ENCODE results near the gene HTT-AS.

Gene HTT-AS

GRCh38 chr4:3115637-3116270, 41.4 kb upstream of the HTT-AS start:
- no peak overlapping the region for H2BK15ac ChIP-seq (ENCODE audit: low read length)
- DNase-seq (ENCODE audit: low spot score) = no peak
- no peaks in the 10 kb centered on the region for H3K4me1 ChIP-seq (ENCODE audit: control insufficient read depth in 2 of 2, insufficient read depth in 1 of 2, low read depth in 1 of 2, low read length in 2 of 2)
- H3K14ac ChIP-seq (ENCODE audit: low read length) = no peak overlapping the region
- no peak overlapping the region for H3K4me3 ChIP-seq (ENCODE audit: low read length in 2 of 2)
- no peaks in the 10 kb centered on the region for H3K27me3 ChIP-seq (ENCODE audit: control insufficient read depth in 3 of 3, insufficient read depth in 3 of 3, low read depth in 1 of 3, low read length in 3 of 3)
- peaks cover 0 to 4% of the 10 kb centered on the region in 2 donors for H3K9me3 ChIP-seq (replicated peaks in 1 of 2; ENCODE audit: control insufficient read depth in 2 of 2, insufficient read depth in 1 of 2, low read depth in 1 of 2, low read length in 2 of 2)
- H3K79me1 ChIP-seq (ENCODE audit: low read depth, low read length) = peaks cover 2% of the 10 kb centered on the region
- H3K23ac ChIP-seq (ENCODE audit: low read depth, low read length, poor library complexity) = no peak overlapping the region
- H4K8ac ChIP-seq (ENCODE audit: low read depth, low read length) = no peak overlapping the region
- WGBS, 2 donors (ENCODE audit: extremely low coverage in 2 of 2, insufficient read length in 2 of 2, insufficient replicate concordance in 1 of 2) = no CpG with 5 or more reads among the region's 15 CpGs
- H3K9ac ChIP-seq (ENCODE audit: low read depth, low read length, poor library complexity) = no peak overlapping the region
- no peak overlapping the region for H2AK5ac ChIP-seq (ENCODE audit: low read depth, low read length)
- no peak overlapping the region for H3K4ac ChIP-seq (ENCODE audit: low read length)
- no peak overlapping the region for H2AFZ ChIP-seq (ENCODE audit: low read length)
- no peak overlapping the region for H3K27ac ChIP-seq (replicated peaks; ENCODE audit: low read length)
- H3K18ac ChIP-seq (ENCODE audit: low read length) = no peak overlapping the region
- H3K36me3 ChIP-seq (replicated peaks in 1 of 2; ENCODE audit: control insufficient read depth in 2 of 2, insufficient read depth in 2 of 2, low read length in 2 of 2) = peaks cover 35 to 95% of the 10 kb centered on the region in 2 donors
- no peak overlapping the region for H2BK5ac ChIP-seq (ENCODE audit: low read length)
- H2BK120ac ChIP-seq (ENCODE audit: low read depth, low read length) = no peak overlapping the region
- H3K4me2 ChIP-seq (ENCODE audit: insufficient read depth, low read length, poor library complexity, severe bottlenecking) = no peak overlapping the region
- H4K91ac ChIP-seq (ENCODE audit: low read depth, low read length, poor library complexity) = no peak overlapping the region
- no peak overlapping the region for H2BK12ac ChIP-seq (ENCODE audit: low read length)

- H3K36me3 ChIP-seq (replicated peaks in 1 of 2; ENCODE audit: control insufficient read depth in 2 of 2, insufficient read depth in 2 of 2, low read length in 2 of 2) = peaks cover 30 to 95% of the 10 kb centered on the region in 2 donors
- no peak for DNase-seq (ENCODE audit: low spot score)
- no peaks in the 10 kb centered on the region for H3K4me1 ChIP-seq (ENCODE audit: control insufficient read depth in 2 of 2, insufficient read depth in 1 of 2, low read depth in 1 of 2, low read length in 2 of 2)
- H2BK120ac ChIP-seq (ENCODE audit: low read depth, low read length) = no peak overlapping the region
- H3K27me3 ChIP-seq (ENCODE audit: control insufficient read depth in 3 of 3, insufficient read depth in 3 of 3, low read depth in 1 of 3, low read length in 3 of 3) = no peaks in the 10 kb centered on the region
- no peak overlapping the region for H2AFZ ChIP-seq (ENCODE audit: low read length)
- H2BK15ac ChIP-seq (ENCODE audit: low read length) = no peak overlapping the region
- H2AK5ac ChIP-seq (ENCODE audit: low read depth, low read length) = no peak overlapping the region
- no peaks in the 10 kb centered on the region for H3K9me3 ChIP-seq (replicated peaks in 1 of 2; ENCODE audit: control insufficient read depth in 2 of 2, insufficient read depth in 1 of 2, low read depth in 1 of 2, low read length in 2 of 2)
- H4K91ac ChIP-seq (ENCODE audit: low read depth, low read length, poor library complexity) = no peak overlapping the region
- H3K9ac ChIP-seq (ENCODE audit: low read depth, low read length, poor library complexity) = no peak overlapping the region
- no peaks in the 10 kb centered on the region for H3K79me1 ChIP-seq (ENCODE audit: low read depth, low read length)
- H2BK5ac ChIP-seq (ENCODE audit: low read length) = no peak overlapping the region
- no peak overlapping the region for H3K4me3 ChIP-seq (ENCODE audit: low read length in 2 of 2)
- no peak overlapping the region for H3K4ac ChIP-seq (ENCODE audit: low read length)
- H2BK12ac ChIP-seq (ENCODE audit: low read length) = no peak overlapping the region
- no CpG with 5 or more reads among the region's 6 CpGs for WGBS, 2 donors (ENCODE audit: extremely low coverage in 2 of 2, insufficient read length in 2 of 2, insufficient replicate concordance in 1 of 2)
- H3K23ac ChIP-seq (ENCODE audit: low read depth, low read length, poor library complexity) = no peak overlapping the region
- H3K4me2 ChIP-seq (ENCODE audit: insufficient read depth, low read length, poor library complexity, severe bottlenecking) = no peak overlapping the region
- H3K27ac ChIP-seq (replicated peaks; ENCODE audit: low read length) = no peak overlapping the region
- no peak overlapping the region for H3K14ac ChIP-seq (ENCODE audit: low read length)
- no peak overlapping the region for H4K8ac ChIP-seq (ENCODE audit: low read depth, low read length)
- no peak overlapping the region for H3K18ac ChIP-seq (ENCODE audit: low read length)
Measured at GRCh38 chr4:3114377-3114776, 40.0 kb upstream of the HTT-AS start.

DNA sequence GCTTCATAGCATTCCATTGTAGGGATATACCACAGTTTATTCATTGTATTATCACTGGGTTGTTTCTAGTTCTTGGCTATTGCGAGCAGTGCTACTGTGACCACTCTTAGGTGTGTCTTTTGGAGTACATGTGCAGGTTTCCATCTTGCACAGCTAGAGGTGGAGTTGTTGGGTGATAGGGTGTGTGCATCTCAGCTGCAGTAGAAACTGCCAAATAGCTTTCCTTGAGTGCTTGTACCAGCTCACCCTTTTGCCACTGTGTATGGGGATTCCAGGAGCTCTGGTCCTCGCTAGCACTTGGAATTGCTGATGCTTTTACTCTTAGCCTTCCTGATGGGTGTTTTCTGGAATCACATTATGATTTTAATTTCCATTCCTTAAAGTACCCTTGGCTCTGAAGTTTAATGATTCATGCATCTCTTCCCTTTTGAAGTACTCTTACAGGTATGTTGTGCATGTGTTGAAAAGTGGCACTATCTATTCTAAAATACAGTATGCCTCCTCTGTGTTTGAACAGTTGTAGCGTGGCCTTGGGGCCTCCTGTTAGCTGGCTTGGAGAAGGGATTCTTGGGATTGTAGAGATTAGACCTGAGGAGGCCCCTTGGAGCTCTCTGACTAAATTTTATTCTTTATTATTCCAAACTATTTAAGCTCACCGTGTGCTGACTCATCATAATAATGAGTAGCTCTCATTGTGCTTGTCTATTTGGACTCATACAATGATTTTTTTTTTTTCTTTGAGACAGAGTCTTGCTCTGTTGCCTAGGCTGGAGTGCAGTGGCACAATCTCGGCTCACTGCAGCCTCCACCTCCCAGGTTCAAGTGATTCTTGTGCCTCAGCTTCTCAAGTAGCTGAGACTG, 38.5 kb upstream of the HTT-AS start:
- H4K8ac ChIP-seq (ENCODE audit: low read depth, low read length) = no peak overlapping the region
- no peak overlapping the region for H3K18ac ChIP-seq (ENCODE audit: low read length)
- no peaks in the 10 kb centered on the region for H3K79me1 ChIP-seq (ENCODE audit: low read depth, low read length)
- no peak overlapping the region for H3K9ac ChIP-seq (ENCODE audit: low read depth, low read length, poor library complexity)
- H2BK5ac ChIP-seq (ENCODE audit: low read length) = no peak overlapping the region
- H3K9me3 ChIP-seq (replicated peaks in 1 of 2; ENCODE audit: control insufficient read depth in 2 of 2, insufficient read depth in 1 of 2, low read depth in 1 of 2, low read length in 2 of 2) = no peaks in the 10 kb centered on the region
- no peaks in the 10 kb centered on the region for H3K4me1 ChIP-seq (ENCODE audit: control insufficient read depth in 2 of 2, insufficient read depth in 1 of 2, low read depth in 1 of 2, low read length in 2 of 2)
- H3K4me2 ChIP-seq (ENCODE audit: insufficient read depth, low read length, poor library complexity, severe bottlenecking) = no peak overlapping the region
- no peak overlapping the region for H3K14ac ChIP-seq (ENCODE audit: low read length)
- H3K4ac ChIP-seq (ENCODE audit: low read length) = no peak overlapping the region
- H3K27me3 ChIP-seq (ENCODE audit: control insufficient read depth in 3 of 3, insufficient read depth in 3 of 3, low read depth in 1 of 3, low read length in 3 of 3) = no peaks in the 10 kb centered on the region
- WGBS, 2 donors (ENCODE audit: extremely low coverage in 2 of 2, insufficient read length in 2 of 2, insufficient replicate concordance in 1 of 2) = no CpG with 5 or more reads among the region's 5 CpGs
- no peak overlapping the region for H3K4me3 ChIP-seq (ENCODE audit: low read length in 2 of 2)
- H2BK120ac ChIP-seq (ENCODE audit: low read depth, low read length) = no peak overlapping the region
- no peak for DNase-seq (ENCODE audit: low spot score)
- H3K27ac ChIP-seq (replicated peaks; ENCODE audit: low read length) = no peak overlapping the region
- no peak overlapping the region for H4K91ac ChIP-seq (ENCODE audit: low read depth, low read length, poor library complexity)
- no peak overlapping the region for H2BK12ac ChIP-seq (ENCODE audit: low read length)
- H2AFZ ChIP-seq (ENCODE audit: low read length) = no peak overlapping the region
- no peak overlapping the region for H2BK15ac ChIP-seq (ENCODE audit: low read length)
- H2AK5ac ChIP-seq (ENCODE audit: low read depth, low read length) = no peak overlapping the region
- no peak overlapping the region for H3K23ac ChIP-seq (ENCODE audit: low read depth, low read length, poor library complexity)
- H3K36me3 ChIP-seq (replicated peaks in 1 of 2; ENCODE audit: control insufficient read depth in 2 of 2, insufficient read depth in 2 of 2, low read length in 2 of 2) = peaks cover 30 to 96% of the 10 kb centered on the region in 2 donors

DNA sequence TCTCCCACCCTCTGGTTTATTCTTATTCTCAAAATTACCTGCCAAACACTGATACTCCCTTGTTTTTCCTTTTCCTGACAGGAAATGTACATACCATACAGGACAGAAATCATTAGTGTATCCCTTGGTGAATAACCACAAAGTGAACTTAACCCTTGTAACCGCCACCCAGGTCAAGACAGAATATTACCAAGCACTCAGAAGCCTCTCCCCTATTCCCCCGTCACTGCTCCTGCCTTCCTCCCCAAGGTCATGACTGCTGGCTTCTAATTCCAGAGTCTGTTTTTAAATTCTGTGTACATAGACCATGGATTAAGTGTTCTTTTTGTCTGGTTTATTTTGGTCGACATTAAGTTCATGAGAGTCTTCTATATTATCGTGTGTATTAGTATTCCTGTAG, 37.9 kb upstream of the HTT-AS start:
- Histone ChIP-seq H3K18ac (ENCODE audit: low read length) (no peak overlapping the region), H3K27ac (replicated peaks; ENCODE audit: low read length) (no peak overlapping the region), H2BK120ac (ENCODE audit: low read depth, low read length) (no peak overlapping the region), H2BK5ac (ENCODE audit: low read length) (no peak overlapping the region), H2BK15ac (ENCODE audit: low read length) (no peak overlapping the region), H3K23ac (ENCODE audit: low read depth, low read length, poor library complexity) (no peak overlapping the region), H2BK12ac (ENCODE audit: low read length) (no peak overlapping the region), H4K8ac (ENCODE audit: low read depth, low read length) (no peak overlapping the region), H3K27me3 (ENCODE audit: control insufficient read depth in 3 of 3, insufficient read depth in 3 of 3, low read depth in 1 of 3, low read length in 3 of 3) (no peaks in the 10 kb centered on the region), H3K79me1 (ENCODE audit: low read depth, low read length) (no peaks in the 10 kb centered on the region), H4K91ac (ENCODE audit: low read depth, low read length, poor library complexity) (no peak overlapping the region), H3K9ac (ENCODE audit: low read depth, low read length, poor library complexity) (no peak overlapping the region), H3K36me3 (replicated peaks in 1 of 2; ENCODE audit: control insufficient read depth in 2 of 2, insufficient read depth in 2 of 2, low read length in 2 of 2) (peaks cover 35 to 96% of the 10 kb centered on the region in 2 donors), H3K14ac (ENCODE audit: low read length) (no peak overlapping the region), H3K4ac (ENCODE audit: low read length) (no peak overlapping the region), H3K9me3 (replicated peaks in 1 of 2; ENCODE audit: control insufficient read depth in 2 of 2, insufficient read depth in 1 of 2, low read depth in 1 of 2, low read length in 2 of 2) (no peaks in the 10 kb centered on the region), H2AFZ (ENCODE audit: low read length) (no peak overlapping the region), H3K4me1 (ENCODE audit: control insufficient read depth in 2 of 2, insufficient read depth in 1 of 2, low read depth in 1 of 2, low read length in 2 of 2) (no peaks in the 10 kb centered on the region), H2AK5ac (ENCODE audit: low read depth, low read length) (no peak overlapping the region), H3K4me3 (ENCODE audit: low read length in 2 of 2) (no peak overlapping the region), H3K4me2 (ENCODE audit: insufficient read depth, low read length, poor library complexity, severe bottlenecking) (no peak overlapping the region)
- DNase-seq (ENCODE audit: low spot score) = no peak
- no CpG with 5 or more reads among the region's 4 CpGs for WGBS, 2 donors (ENCODE audit: extremely low coverage in 2 of 2, insufficient read length in 2 of 2, insufficient replicate concordance in 1 of 2)
